Upper lobe of left lung (tissue), 4 donors: ENCODE results near the gene NHLRC1.

Experiments used
- POLR2A ChIP-seq, 4 donors: fragments of 450-650 bp; IDR thresholded peaks; one replicate each; pipeline ENCODE4 v1.5.1; 2016 to 2017; ENCODE audit warnings: antibody characterized with exemption in 4 of 4, mild to moderate bottlenecking in 2 of 4
- POLR2AphosphoS5 ChIP-seq, 2 donors: sonication (generic); formaldehyde crosslinking; IDR thresholded peaks; one replicate each; pipeline ENCODE4 v1.5.1; 2017; ENCODE audit warnings: antibody characterized with exemption in 2 of 2
- TF ChIP-seq, protein P1 (sequence below), 6 experiments: fragments of 450-650 bp in 4 of 6; fragments of 200-600 bp in 2 of 6; sonication (generic) in 2 of 6; IDR thresholded peaks; one replicate each; pipeline ENCODE4 v1.5.1; 2016 to 2019; ENCODE audit warnings: antibody characterized with exemption in 6 of 6

GRCh38 chr6:18099511-18099910 is 23.0 kb downstream of the NHLRC1 start:
- TF ChIP-seq, protein P1, sequence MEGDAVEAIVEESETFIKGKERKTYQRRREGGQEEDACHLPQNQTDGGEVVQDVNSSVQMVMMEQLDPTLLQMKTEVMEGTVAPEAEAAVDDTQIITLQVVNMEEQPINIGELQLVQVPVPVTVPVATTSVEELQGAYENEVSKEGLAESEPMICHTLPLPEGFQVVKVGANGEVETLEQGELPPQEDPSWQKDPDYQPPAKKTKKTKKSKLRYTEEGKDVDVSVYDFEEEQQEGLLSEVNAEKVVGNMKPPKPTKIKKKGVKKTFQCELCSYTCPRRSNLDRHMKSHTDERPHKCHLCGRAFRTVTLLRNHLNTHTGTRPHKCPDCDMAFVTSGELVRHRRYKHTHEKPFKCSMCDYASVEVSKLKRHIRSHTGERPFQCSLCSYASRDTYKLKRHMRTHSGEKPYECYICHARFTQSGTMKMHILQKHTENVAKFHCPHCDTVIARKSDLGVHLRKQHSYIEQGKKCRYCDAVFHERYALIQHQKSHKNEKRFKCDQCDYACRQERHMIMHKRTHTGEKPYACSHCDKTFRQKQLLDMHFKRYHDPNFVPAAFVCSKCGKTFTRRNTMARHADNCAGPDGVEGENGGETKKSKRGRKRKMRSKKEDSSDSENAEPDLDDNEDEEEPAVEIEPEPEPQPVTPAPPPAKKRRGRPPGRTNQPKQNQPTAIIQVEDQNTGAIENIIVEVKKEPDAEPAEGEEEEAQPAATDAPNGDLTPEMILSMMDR (IDR thresholded peaks at IDR 0.05), result no peak
- no peak for TF ChIP-seq POLR2AphosphoS5 (IDR thresholded peaks at IDR 0.05)
- TF ChIP-seq POLR2A (IDR thresholded peaks at IDR 0.05), result no peak
